Measurements from ENCODE around the gene WNT1. TPM values are rescaled to one million over a fixed set of nuclear protein-coding genes. Genes with fewer than 3 reads are reported as not detected.

Gene WNT1
- total RNA-seq, 1 experiment from 2014 or later: not detected

GRCh38 chr12:48986720-48987291 lies 8.7 kb downstream of the WNT1 start:
- H3K27ac Mint-ChIP-seq: peak overlapping the region in 1 of 3 experiments; percentile 46; a peak in 2 of 7 replicates
- Histone ChIP-seq H3K23me2 (ENCODE audit: insufficient read length, low read depth, low read length, poor library complexity, severe bottlenecking) (no peaks in the 10 kb centered on the region), H3K79me1 (ENCODE audit: insufficient read depth, low read depth, low read length, poor library complexity, severe bottlenecking) (no peaks in the 10 kb centered on the region), H3K4me2 (ENCODE audit: insufficient read depth, insufficient read length, low read length) (no peak overlapping the region), H3K56ac (ENCODE audit: insufficient read length, low read depth, low read length) (no peak overlapping the region), H3K27ac (ENCODE audit: insufficient read length, low read depth, low read length) (no peak overlapping the region), H3K4ac (ENCODE audit: low read depth, low read length) (no peak overlapping the region), H3K23ac (ENCODE audit: insufficient read length, low read depth, low read length) (no peak overlapping the region), H2AK5ac (ENCODE audit: insufficient read length, low read length) (no peak overlapping the region), H3K14ac (ENCODE audit: insufficient read depth, low read length) (no peak overlapping the region), H2BK120ac (ENCODE audit: low read depth, low read length, poor library complexity, severe bottlenecking) (no peak overlapping the region), H3K27me3 (ENCODE audit: insufficient read depth, low read length) (peaks cover 40% of the 10 kb centered on the region), H4K20me1 (ENCODE audit: control insufficient read depth, insufficient read depth, insufficient read length) (no peaks in the 10 kb centered on the region), H3K9ac (ENCODE audit: extremely low read depth, insufficient read length, low read length) (no peak overlapping the region), H2BK15ac (ENCODE audit: low read depth, low read length) (no peak overlapping the region), H4K5ac (ENCODE audit: insufficient read length, low read depth, low read length) (no peak overlapping the region), H3K4me1 (ENCODE audit: insufficient read depth, low read length) (no peaks in the 10 kb centered on the region), H4K91ac (ENCODE audit: insufficient read length, low read depth, low read length) (no peak overlapping the region), H3K9me3 (ENCODE audit: control insufficient read depth, low read depth, low read length) (no peaks in the 10 kb centered on the region), H4K8ac (replicated peaks; ENCODE audit: insufficient read length, low read depth, low read length) (no peak overlapping the region), H3K18ac (ENCODE audit: insufficient read length, low read depth, low read length) (no peak overlapping the region), H2BK20ac (ENCODE audit: low read depth, low read length, poor library complexity, severe bottlenecking) (no peak overlapping the region), H2BK5ac (ENCODE audit: insufficient read length, low read length) (no peak overlapping the region), H2AFZ (ENCODE audit: low read length) (no peak overlapping the region), H3T11ph (ENCODE audit: low read length) (no peak overlapping the region), H3K79me2 (ENCODE audit: insufficient read depth, low read length) (no peaks in the 10 kb centered on the region), H2BK12ac (ENCODE audit: insufficient read length, low read depth, low read length) (no peak overlapping the region)
- DNase-seq: no peak
- WGBS (ENCODE audit: extremely low coverage, insufficient read length, low lambda C conversion rate): no CpG with 5 or more reads among the region's 23 CpGs
- H3K4me3 Mint-ChIP-seq: no peak overlapping the region
- no peaks in the 10 kb centered on the region for H3K36me3 Mint-ChIP-seq (ENCODE audit: insufficient read depth in 1 of 3, low read depth in 3 of 3)
- peaks cover 0 to 2% of the 10 kb centered on the region in 2 experiments; a peak in 3 of 5 replicates for H3K9me3 Mint-ChIP-seq
- peaks cover 9 to 26% of the 10 kb centered on the region in 2 experiments for H3K4me1 Mint-ChIP-seq
- peaks cover 87% of the 10 kb centered on the region for H3K27me3 Mint-ChIP-seq (ENCODE audit: low read depth)
- TF ChIP-seq CTCF (conservative IDR thresholded peaks at IDR 0.05): no peak

Data from H9 (cell line).